ENCODE measurements around the gene GET4.

GRCh38 chr7:888081-889024, 12.0 kb downstream of the GET4 start:
- TF ChIP-seq CTCF (IDR thresholded peaks at IDR 0.05) = no peak
- TF ChIP-seq POLR2A (IDR thresholded peaks at IDR 0.05) = peak in 1 of 2 donors; percentile 13

All from adrenal gland (tissue), 5 donors.